K562 (cell line): Measurements from ENCODE around the gene SMAD4. TPM values are rescaled to one million over a fixed set of nuclear protein-coding genes. Genes with fewer than 3 reads are reported as not detected.

Experiments
- ATAC-seq: fragments of 200-7000 bp; cut with Tn5 transposase; 3 replicates; pipeline ENCODE4 v1.9.1; 2020; ENCODE audit warnings: moderate library complexity
- BruUV-seq: library from RNA; stranded (reverse); fragments of 400-500 nt; replicated peaks from 2 replicates; lab custom pipeline; 2021; lab: Mats Ljungman, UMichigan
- CTCF ChIA-PET: fragments of 300-600 bp; formaldehyde crosslinking; extraction: SDS; loops from one replicate; lab custom pipeline; 2021; ENCODE audit warnings: low intra/inter-chr PET ratio; lab: Yijun Ruan, JAX
- POLR2A ChIA-PET: fragments of 300-600, 350-650 bp; sonication (Branson Sonifier 250); formaldehyde crosslinking; extraction: SDS; loops from one replicate; lab custom pipeline; 2021; ENCODE audit warnings: antibody characterized with exemption, inconsistent platforms; lab: Yijun Ruan, JAX
- DNase-seq, 4 experiments: peaks; one replicate each; pipeline versions ENCODE4 v3.0.0 to v3.0.0-alpha.2; 2011 to 2018; ENCODE audit warnings: low spot score in 3 of 4, mixed read lengths in 3 of 4; ENCODE audit errors: extremely low read depth in 1 of 4
- FAIRE-seq: peaks from 2 replicates; lab custom pipeline; 2011; peaks lifted over from hg19 to GRCh38; lab: Jason Lieb, UNC
- H2AFZ ChIP-seq: 2 replicates; pipeline ENCODE4 v1.6.0; 2011; ENCODE audit warnings: low read depth, low read length, control low read depth, inconsistent platforms
- H3K27ac ChIP-seq: fragments of 200-600 bp; 3 replicates; pipeline ENCODE4 v1.8.0; 2011; ENCODE audit warnings: low read depth, mild to moderate bottlenecking, control low read depth, inconsistent platforms, low read length, moderate library complexity, mixed read lengths; ENCODE audit errors: extremely low read depth
- H3K27me3 ChIP-seq, 2 experiments: fragments of 300-600 bp in 1 of 2; 2 replicates in 1 of 2; 3 replicates in 1 of 2; pipeline versions ENCODE4 v1.6.0 to v1.8.0; 2011; ENCODE audit warnings: inconsistent platforms in 2 of 2, low read length in 2 of 2, mild to moderate bottlenecking in 1 of 2, mixed read lengths in 1 of 2, moderate library complexity in 1 of 2; ENCODE audit not compliant: control insufficient read depth in 2 of 2, insufficient read depth in 2 of 2
- H3K36me3 ChIP-seq: fragments of 300-600 bp; 3 replicates; pipeline ENCODE4 v1.8.0; 2011; ENCODE audit warnings: mild to moderate bottlenecking, low read length, inconsistent platforms; ENCODE audit not compliant: control insufficient read depth, insufficient read depth
- H3K4me1 ChIP-seq, 2 experiments: fragments of 200-600 bp in 1 of 2; replicated peaks in 1 of 2; 2 replicates in 1 of 2; 3 replicates in 1 of 2; pipeline versions ENCODE4 v1.5.1 to v1.8.0; 2011; ENCODE audit warnings: inconsistent platforms in 2 of 2, low read length in 2 of 2, mild to moderate bottlenecking in 1 of 2, mixed read lengths in 1 of 2, moderate library complexity in 1 of 2; ENCODE audit not compliant: control insufficient read depth in 2 of 2, insufficient read depth in 2 of 2
- H3K4me2 ChIP-seq: 2 replicates; pipeline ENCODE4 v1.6.1; 2011; ENCODE audit warnings: low read length, control low read depth, inconsistent platforms, mixed read lengths; ENCODE audit not compliant: insufficient read depth
- H3K4me3 ChIP-seq: fragments of 200-600 bp; sonication (generic), shearing (Covaris generic); 2 replicates; pipeline ENCODE4 v1.5.1; 2016; ENCODE audit warnings: control low read depth, inconsistent platforms
- H3K79me2 ChIP-seq: fragments of 200-600 bp; 3 replicates; pipeline ENCODE4 v1.8.0; 2011; ENCODE audit warnings: low read length, inconsistent platforms; ENCODE audit not compliant: control insufficient read depth, insufficient read depth
- H3K9ac ChIP-seq, 2 experiments: 2 replicates each; pipeline versions ENCODE4 v1.6.0 to v1.6.1; 2011; ENCODE audit warnings: low read depth in 2 of 2, low read length in 2 of 2, control low read depth in 1 of 2, inconsistent platforms in 1 of 2, mild to moderate bottlenecking in 1 of 2, mixed read lengths in 1 of 2; ENCODE audit not compliant: insufficient read depth in 1 of 2
- H3K9me1 ChIP-seq: one replicate; pipeline ENCODE4 v1.6.0; 2011; ENCODE audit warnings: inconsistent platforms, mild to moderate bottlenecking, low read length, moderate library complexity; ENCODE audit not compliant: control insufficient read depth, insufficient read depth
- H3K9me3 ChIP-seq: replicated peaks from 2 replicates; pipeline ENCODE4 v1.5.1; 2011; ENCODE audit warnings: low read depth, low read length, inconsistent platforms; ENCODE audit not compliant: control insufficient read depth, insufficient read depth
- H4K20me1 ChIP-seq: replicated peaks from 2 replicates; pipeline ENCODE4 v1.6.1; 2011; ENCODE audit warnings: low read length, inconsistent platforms, mixed read lengths; ENCODE audit not compliant: control insufficient read depth, insufficient read depth
- CHD2 ChIP-seq: IDR thresholded peaks from 2 replicates; pipeline ENCODE4 v1.6.1; 2011; ENCODE audit warnings: low read depth, low read length
- CSDE1 ChIP-seq, 2 experiments: fragments of 450-650 bp; IDR thresholded peaks; 2 replicates each; pipeline ENCODE4 v1.6.1; 2016; ENCODE audit warnings: mild to moderate bottlenecking in 1 of 2
- FOXM1 ChIP-seq, 2 experiments: fragments of 450-650 bp in 1 of 2; sonication (generic) in 1 of 2; formaldehyde crosslinking in 1 of 2; IDR thresholded peaks; 2 replicates each; pipeline versions ENCODE4 v1.6.1 to v1.9.0; 2017 to 2022; ENCODE audit warnings: low read depth in 2 of 2, mild to moderate bottlenecking in 2 of 2, missing genetic modification reagents in 1 of 2, moderate library complexity in 1 of 2
- HMG20B ChIP-seq: fragments of 250-450 bp; sonication (Bioruptor Pico); IDR thresholded peaks from 2 replicates; pipeline ENCODE4 v1.5.0; 2021; ENCODE audit warnings: mild to moderate bottlenecking
- NCOA2 ChIP-seq, 2 experiments: fragments of 450-650 bp; IDR thresholded peaks; 2 replicates each; pipeline ENCODE4 v1.6.1; 2018; ENCODE audit warnings: mild to moderate bottlenecking in 2 of 2, moderate library complexity in 1 of 2; ENCODE audit not compliant: partially characterized antibody in 2 of 2
- NFIX ChIP-seq: fragments of 250-450 bp; sonication (Bioruptor Pico); IDR thresholded peaks from 2 replicates; pipeline ENCODE4 v1.4.0; 2020; ENCODE audit warnings: low read depth, mild to moderate bottlenecking, moderate library complexity
- SRSF1 ChIP-seq: fragments of 200-400 bp; formaldehyde crosslinking; IDR thresholded peaks from 2 replicates; pipeline ENCODE4 v1.6.1; 2017; ENCODE audit warnings: mild to moderate bottlenecking, low read depth, low read length, moderate library complexity
- ZNF263 ChIP-seq: sonication (generic); formaldehyde crosslinking; IDR thresholded peaks from 2 replicates; pipeline ENCODE4 v1.8.0; 2022; ENCODE audit warnings: mild to moderate bottlenecking, missing genetic modification reagents, borderline replicate concordance
- WGBS: fragments of 100-300 bp; shearing (Covaris generic); methylation state at CpG from one replicate; pipeline ENCODE4 v1.1.6; 2016; ENCODE audit warnings: low coverage, mixed read lengths; ENCODE audit not compliant: insufficient coverage; ENCODE audit errors: missing lambda C conversion rate; 5-methylcytosine and 5-hydroxymethylcytosine counted together
- in situ Hi-C: fragments of 300-500 bp; cut with MboI; formaldehyde crosslinking; loops from 4 replicates; pipeline ENCODE4 v1.15.0; 2018; ENCODE audit warnings: inconsistent platforms, mixed read lengths
- intact Hi-C: fragments of 100-400 bp; cut with micrococcal nuclease; formaldehyde crosslinking; loops from 2 replicates; pipeline ENCODE4 v1.14.2; 2022
- polyA plus RNA-seq, 8 experiments: library from polyadenylated mRNA; depleted of rRNA in 4 of 8; stranded (reverse) in 5 of 8; unstranded in 3 of 8; fragments of >200 nt; fragmentation: Nextera tagmentation in 2 of 8; fragmentation: Illumina TruSeq in 1 of 8; extraction: Ambion mirVana in 2 of 8; extraction: Trizol in 1 of 8; gene quantifications; 2 replicates each; pipeline versions ENCODE4 v1.2.1 to v1.2.3, GENCODE V29; 2011 to 2014; ENCODE audit warnings: inconsistent platforms in 1 of 8, missing spikeins in 1 of 8
- total RNA-seq, 7 experiments: library from RNA; depleted of rRNA in 6 of 7; stranded (reverse); fragments of >200 nt in 6 of 7; fragmentation: Illumina TruSeq in 2 of 7; extraction: Trizol in 2 of 7; gene quantifications; 2 replicates each; pipeline versions ENCODE4 v1.2.1 to v1.2.3, GENCODE V29; 2011 to 2021; ENCODE audit warnings: low replicate concordance in 1 of 7
- TF ChIP-seq, protein P1 (sequence below): sonication (generic); formaldehyde crosslinking; IDR thresholded peaks from 2 replicates; pipeline ENCODE4 v1.8.1; 2023; ENCODE audit warnings: mild to moderate bottlenecking, missing genetic modification reagents
- TF ChIP-seq, protein P2 (sequence below): fragments of 450-650 bp; IDR thresholded peaks from 2 replicates; pipeline ENCODE4 v1.6.1; 2017; ENCODE audit warnings: antibody characterized with exemption
- TF ChIP-seq, protein P3 (sequence below): sonication (generic); formaldehyde crosslinking; IDR thresholded peaks from 2 replicates; pipeline ENCODE4 v1.8.0; 2023; ENCODE audit warnings: mild to moderate bottlenecking, missing genetic modification reagents
- TF ChIP-seq, protein P4 (sequence below): fragments of 250-450 bp; sonication (Bioruptor Pico); IDR thresholded peaks from 2 replicates; pipeline ENCODE4 v1.8.0; 2022; ENCODE audit warnings: moderate library complexity, mild to moderate bottlenecking, inconsistent platforms

SMAD4 gene
- total and polyA plus RNA-seq, 9 of the 15 experiments (the other 6 are each of a cell fraction or from before 2014, with no cell fraction given) = 5.7 to 55.0 (median 39.4) TPM

DNA sequence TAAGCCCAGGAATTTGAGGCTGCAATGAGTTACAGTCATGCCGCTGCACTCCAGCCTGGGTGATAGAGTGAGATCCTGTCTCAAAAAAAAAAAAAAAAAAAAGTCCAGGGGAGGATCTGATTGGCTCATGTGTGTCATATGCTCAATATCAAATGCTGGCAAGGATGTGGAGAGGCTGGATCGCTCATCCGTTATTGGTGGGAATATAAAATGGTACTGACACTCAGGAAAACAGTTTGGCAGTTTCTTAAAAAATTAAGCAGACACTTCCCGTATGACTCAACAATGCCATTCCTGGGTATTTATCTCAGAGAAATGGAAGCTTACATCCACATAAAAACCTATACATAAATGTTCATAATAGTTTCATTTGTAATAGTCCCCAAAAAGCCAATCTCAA lies 98.5 kb downstream of the SMAD4 start (continued):
- TF ChIP-seq, protein P1, sequence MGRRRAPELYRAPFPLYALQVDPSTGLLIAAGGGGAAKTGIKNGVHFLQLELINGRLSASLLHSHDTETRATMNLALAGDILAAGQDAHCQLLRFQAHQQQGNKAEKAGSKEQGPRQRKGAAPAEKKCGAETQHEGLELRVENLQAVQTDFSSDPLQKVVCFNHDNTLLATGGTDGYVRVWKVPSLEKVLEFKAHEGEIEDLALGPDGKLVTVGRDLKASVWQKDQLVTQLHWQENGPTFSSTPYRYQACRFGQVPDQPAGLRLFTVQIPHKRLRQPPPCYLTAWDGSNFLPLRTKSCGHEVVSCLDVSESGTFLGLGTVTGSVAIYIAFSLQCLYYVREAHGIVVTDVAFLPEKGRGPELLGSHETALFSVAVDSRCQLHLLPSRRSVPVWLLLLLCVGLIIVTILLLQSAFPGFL = no peak
- TF ChIP-seq NCOA2 (IDR thresholded peaks at IDR 0.05; ENCODE audit: partially characterized antibody in 2 of 2) (no peak), CHD2 (no peak), CSDE1 (IDR thresholded peaks at IDR 0.05) (no peak), ZNF263 (CRISPR knock-in tag) (no peak), NFIX (no peak)
- TF ChIP-seq, protein P2, sequence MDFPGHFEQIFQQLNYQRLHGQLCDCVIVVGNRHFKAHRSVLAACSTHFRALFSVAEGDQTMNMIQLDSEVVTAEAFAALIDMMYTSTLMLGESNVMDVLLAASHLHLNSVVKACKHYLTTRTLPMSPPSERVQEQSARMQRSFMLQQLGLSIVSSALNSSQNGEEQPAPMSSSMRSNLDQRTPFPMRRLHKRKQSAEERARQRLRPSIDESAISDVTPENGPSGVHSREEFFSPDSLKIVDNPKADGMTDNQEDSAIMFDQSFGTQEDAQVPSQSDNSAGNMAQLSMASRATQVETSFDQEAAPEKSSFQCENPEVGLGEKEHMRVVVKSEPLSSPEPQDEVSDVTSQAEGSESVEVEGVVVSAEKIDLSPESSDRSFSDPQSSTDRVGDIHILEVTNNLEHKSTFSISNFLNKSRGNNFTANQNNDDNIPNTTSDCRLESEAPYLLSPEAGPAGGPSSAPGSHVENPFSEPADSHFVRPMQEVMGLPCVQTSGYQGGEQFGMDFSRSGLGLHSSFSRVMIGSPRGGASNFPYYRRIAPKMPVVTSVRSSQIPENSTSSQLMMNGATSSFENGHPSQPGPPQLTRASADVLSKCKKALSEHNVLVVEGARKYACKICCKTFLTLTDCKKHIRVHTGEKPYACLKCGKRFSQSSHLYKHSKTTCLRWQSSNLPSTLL = no peak

DNA sequence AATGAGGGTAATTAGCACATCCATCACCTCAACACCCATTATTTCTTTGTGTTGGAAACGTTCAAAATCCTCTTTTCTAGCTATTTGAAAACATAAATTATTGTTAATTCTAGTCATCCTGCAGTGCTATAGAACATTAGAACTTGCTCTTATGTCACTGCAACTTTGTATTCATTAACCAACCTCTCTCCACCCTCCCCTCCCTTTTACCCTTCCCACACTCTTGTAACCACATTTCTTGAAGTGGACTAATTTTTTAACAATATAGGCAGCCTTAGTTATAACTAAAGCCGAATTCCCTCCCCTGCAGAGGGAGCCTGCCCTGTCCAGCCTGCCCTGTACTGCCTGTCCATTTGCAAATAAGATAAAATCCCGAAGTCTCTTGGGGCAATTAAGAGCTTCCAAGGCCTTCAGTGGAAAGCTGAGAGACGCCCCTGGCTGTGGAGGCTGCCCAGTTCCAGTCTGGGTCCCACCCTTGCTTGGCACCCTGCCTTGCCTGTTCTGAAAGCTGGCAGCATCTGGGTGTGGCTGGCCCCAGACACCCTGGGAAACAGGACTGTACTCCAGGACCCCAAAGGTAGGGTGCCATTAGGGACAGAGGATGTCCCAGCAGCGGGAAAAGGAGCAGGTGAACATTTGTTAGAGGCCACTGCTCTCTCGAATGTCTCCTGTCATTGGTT lies 102.4 kb downstream of the SMAD4 start:
- intact Hi-C loops (no loop called here), in situ Hi-C loops (no loop called here)
- H3K4me3 ChIP-seq = no peak overlapping the region
- H4K20me1 ChIP-seq = no peaks in the 10 kb centered on the region
- no peak for DNase-seq
- no peak for ATAC-seq
- H3K27ac ChIP-seq = no peak overlapping the region
- FAIRE-seq = no peak
- no peaks in the 10 kb centered on the region for H3K36me3 ChIP-seq
- H3K4me2 ChIP-seq = no peak overlapping the region
- H3K79me2 ChIP-seq = no peaks in the 10 kb centered on the region
- WGBS = 0% methylated on average over 5 of the region's 6 CpGs
- H3K9me1 ChIP-seq = no peaks in the 10 kb centered on the region
- peaks cover 0 to 3% of the 10 kb centered on the region in 2 experiments; a peak in 1 of 5 replicates for H3K27me3 ChIP-seq
- H3K4me1 ChIP-seq = peaks cover 0 to 4% of the 10 kb centered on the region in 2 experiments; a peak in 2 of 5 replicates
- no peak overlapping the region for H3K9ac ChIP-seq
- TF ChIP-seq FOXM1 (IDR thresholded peaks at IDR 0.05; ENCODE audit: low read depth) (no peak), FOXM1 (CRISPR knock-in tag; IDR thresholded peaks at IDR 0.05; ENCODE audit: low read depth) (no peak), SRSF1 (no peak), HMG20B (CRISPR knock-in tag) (no peak)
- TF ChIP-seq, protein P3, sequence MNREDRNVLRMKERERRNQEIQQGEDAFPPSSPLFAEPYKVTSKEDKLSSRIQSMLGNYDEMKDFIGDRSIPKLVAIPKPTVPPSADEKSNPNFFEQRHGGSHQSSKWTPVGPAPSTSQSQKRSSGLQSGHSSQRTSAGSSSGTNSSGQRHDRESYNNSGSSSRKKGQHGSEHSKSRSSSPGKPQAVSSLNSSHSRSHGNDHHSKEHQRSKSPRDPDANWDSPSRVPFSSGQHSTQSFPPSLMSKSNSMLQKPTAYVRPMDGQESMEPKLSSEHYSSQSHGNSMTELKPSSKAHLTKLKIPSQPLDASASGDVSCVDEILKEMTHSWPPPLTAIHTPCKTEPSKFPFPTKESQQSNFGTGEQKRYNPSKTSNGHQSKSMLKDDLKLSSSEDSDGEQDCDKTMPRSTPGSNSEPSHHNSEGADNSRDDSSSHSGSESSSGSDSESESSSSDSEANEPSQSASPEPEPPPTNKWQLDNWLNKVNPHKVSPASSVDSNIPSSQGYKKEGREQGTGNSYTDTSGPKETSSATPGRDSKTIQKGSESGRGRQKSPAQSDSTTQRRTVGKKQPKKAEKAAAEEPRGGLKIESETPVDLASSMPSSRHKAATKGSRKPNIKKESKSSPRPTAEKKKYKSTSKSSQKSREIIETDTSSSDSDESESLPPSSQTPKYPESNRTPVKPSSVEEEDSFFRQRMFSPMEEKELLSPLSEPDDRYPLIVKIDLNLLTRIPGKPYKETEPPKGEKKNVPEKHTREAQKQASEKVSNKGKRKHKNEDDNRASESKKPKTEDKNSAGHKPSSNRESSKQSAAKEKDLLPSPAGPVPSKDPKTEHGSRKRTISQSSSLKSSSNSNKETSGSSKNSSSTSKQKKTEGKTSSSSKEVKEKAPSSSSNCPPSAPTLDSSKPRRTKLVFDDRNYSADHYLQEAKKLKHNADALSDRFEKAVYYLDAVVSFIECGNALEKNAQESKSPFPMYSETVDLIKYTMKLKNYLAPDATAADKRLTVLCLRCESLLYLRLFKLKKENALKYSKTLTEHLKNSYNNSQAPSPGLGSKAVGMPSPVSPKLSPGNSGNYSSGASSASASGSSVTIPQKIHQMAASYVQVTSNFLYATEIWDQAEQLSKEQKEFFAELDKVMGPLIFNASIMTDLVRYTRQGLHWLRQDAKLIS (CRISPR knock-in tag) = no peak
- TF ChIP-seq, protein P4, sequence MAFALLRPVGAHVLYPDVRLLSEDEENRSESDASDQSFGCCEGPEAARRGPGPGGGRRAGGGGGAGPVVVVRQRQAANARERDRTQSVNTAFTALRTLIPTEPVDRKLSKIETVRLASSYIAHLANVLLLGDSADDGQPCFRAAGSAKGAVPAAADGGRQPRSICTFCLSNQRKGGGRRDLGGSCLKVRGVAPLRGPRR (CRISPR knock-in tag) = no peak
- TF ChIP-seq, all 486 proteins: peak for 0
- ChIA-PET CTCF (no interaction called here), POLR2A (no interaction called here)
- no TSS peak for BruUV-seq
- Histone ChIP-seq H2AFZ (no peak overlapping the region), H3K9me3 (no peaks in the 10 kb centered on the region)
